ENCODE measurements around the gene GALNT9.
"Not testable (repeated sequence)": the region's sequence is repeated elsewhere in the genome, so short reads cannot be mapped to it uniquely, and the experiment has no call there.

The GALNT9 gene

DNA sequence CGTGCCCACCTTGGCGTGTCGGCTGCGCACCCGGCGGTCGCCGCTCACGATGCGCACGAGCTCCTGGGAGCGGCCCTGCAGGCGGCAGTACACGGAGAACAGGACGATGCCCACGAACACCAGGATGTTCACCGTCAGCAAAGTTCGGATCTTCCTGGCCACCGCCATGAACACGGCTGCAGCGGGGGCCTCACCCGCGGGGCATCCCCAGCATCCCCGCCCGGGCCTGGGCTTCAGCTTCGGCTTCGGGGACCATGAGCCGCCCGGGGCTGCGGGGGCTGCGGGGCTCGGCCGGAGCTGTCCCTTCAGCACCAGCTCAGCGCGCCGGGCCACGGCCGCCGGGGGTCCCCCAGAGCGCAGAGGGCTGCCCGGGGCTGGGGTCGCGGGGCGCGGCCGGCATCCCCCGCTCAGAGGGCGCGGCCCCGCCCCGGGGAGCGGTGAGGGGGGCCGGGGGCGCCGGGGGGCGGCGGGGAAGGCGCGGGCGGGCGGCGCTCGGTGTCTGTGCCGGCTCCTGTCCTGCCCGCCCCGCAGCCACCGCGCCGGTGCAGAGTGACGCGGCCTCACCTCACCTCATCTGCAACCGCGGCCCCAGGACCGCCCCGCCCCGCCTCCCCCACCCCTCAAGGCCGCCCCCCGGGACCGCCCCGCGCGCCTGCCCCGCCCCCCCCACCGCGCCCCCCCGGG, at the start of gene GALNT9:
TSS of gene GALNT9 (minus strand) at position 554 of the 684 bp plus-strand sequence. CDS start at position 168, 386 bp downstream.
- DNase-seq (ENCODE audit: low read depth) = no peak

DNA sequence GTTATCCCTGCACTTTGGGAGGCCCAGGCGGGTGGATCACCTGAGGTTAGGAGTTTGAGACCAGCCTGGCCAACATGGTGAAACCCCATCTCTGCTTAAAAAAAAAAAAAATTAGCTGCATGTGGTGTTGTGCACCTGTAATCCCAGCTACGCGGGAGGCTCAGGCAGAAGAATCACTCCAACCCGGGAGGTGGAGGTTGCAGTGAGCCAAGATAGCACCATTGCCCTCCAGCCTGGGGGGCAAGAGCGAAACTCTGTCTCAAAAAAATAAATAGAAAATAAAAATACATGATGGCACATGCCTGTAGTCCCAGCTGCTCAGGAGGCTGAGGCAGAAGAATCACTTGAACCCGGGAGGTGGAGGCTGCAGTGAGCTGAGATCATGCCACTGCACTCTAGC, 49.7 kb upstream of the GALNT9 start:
- not testable (repeated sequence) for DNase-seq (ENCODE audit: low read depth)

DNA sequence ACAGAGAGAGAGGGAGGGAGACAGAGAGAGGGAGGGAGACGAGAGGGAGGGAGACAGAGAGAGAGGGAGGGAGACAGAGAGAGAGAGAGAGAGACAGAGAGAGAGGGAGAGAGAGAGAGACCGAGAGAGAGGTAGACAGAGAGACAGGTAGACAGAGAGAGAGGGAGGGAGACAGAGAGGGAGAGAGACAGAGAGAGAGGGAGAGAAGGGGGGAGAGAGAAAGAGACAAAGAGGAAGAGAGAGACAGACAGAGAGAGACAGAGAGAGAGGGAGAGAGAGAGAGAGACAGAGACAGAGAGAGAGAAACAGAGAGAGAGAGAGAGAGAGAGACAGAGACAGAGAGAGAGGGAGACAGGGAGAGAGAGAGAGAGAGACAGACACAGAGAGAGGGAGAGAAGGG, 47.8 kb upstream of the GALNT9 start:
- DNase-seq (ENCODE audit: low read depth) = no peak

DNA sequence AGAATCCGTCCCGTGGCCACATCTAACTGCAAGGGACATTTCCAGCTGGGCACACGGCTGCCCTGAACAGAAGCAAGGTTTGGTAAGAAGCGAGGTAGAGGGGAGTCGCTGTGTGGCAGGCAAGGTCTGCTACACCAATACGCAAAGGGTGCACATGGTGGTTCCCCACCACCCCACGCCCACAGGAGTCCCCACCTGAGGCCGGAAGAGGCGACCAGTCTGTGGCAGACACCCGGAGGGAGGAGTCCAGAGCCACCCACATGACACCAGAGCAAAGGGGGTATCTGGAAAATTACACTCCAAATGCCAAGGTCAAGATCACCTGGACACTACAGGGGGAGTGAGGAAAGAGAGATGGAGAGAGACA, 47.1 kb upstream of the GALNT9 start:
- DNase-seq (ENCODE audit: low read depth) = no peak

DNA sequence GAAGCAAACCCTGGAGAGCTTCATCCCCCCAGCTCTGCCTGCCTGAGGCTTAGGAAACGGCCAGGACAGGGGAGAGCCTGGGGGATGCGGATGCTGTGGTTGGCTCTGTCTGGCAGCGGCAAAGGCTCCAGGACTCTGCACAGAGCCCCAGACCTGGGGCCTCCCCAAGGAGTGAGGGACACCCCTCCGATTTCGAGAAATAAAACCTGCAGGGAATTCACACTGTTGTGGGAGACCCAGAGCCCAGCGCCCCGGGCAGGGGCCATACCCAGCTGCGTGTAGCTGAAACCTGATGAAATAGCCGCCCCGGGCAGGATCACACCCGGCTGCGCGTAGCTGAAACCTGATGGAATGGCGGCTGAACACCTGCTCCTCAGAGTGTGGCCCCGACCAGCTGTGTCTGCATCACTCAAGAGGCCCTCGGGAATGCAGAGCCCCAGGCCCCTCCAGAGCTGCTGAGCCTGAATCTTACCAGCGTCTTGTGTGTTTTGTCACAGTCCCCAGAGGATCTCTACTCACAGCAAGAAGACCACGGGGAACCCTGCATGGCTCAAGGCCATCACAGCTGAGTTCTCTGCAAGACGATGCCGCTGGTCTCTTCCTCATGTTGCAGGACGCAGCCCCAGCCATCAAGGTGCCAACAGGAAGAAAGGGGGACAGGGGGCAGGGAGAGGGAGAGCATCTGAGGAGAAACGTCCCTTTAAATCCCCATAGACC, 46.5 kb upstream of the GALNT9 start:
- DNase-seq (ENCODE audit: low read depth) = no peak

DNA sequence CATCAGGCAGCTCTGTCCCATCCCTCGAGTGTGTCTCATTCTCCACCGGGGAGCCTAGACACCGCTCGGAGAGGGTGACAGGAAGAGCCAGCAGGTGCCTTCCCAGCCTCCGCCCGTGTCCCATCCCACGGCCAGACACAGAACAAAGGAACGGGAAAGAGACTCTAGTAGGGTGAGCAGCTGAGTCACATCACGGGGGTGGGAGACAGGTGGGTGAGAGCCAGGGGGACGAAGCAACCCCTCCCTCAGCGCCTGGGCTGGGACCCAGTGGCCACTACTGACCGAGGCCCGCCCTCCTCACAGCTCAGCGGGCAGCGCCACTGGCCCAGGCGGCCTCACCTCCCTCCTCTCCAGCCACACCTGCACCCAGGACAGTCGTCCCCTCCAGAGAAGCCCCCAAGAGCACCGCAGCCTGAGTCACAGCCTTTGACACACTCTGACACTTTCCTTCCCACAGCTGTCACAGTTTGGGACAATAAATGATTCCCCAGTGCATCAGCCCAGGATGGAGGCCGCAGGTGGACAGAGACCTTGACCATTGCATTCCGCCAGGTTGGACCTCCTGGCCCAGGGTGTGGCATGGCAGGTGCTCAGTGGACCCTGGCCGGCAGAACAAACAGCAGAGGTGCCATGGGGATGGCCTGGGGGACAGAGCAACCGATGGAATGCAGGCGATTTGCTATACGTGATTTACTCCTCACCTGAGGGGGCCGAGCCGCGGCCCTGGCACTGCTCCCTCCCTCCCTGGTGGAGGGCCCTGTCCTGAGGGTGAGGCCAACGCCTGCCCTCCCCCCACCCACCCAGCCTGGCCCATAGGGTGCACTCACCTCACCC, 45.4 kb upstream of the GALNT9 start:
- DNase-seq (ENCODE audit: low read depth) = no peak

DNA sequence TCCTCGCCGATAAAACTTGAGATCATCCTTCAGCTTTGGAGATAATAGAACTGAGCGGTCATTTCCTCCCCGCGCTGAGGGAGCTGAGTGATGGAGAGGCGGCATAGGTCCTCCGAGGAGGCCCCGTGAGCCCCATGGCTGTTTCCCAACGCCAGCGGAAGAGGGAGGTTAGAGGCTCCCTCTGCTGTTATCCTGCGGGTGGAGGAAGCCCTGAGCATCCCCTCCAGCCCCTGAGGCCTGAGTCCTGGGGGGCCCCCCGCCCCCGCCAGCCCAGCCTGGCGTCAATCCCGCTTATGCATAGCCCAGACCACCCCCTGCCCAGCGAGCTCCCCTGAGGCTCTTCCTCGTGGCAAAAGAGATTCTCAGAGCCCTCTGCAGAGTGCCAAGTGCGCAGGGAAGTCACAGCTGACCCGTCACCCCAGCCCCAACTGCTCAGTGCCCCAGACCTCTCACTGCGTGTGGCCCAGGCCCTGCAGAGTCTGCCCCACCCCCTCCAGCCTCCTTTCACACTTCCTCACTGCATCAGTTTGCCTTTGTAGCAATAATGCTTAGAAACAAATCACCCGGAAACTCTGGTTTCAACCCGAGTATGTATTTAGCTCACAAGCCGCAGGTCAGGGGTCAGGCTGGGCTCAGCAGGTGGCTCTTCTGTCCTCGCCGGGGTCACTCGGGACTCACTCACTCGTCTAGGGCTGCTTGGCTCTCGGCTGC, 44.7 kb upstream of the GALNT9 start:
- DNase-seq (ENCODE audit: low read depth) = no peak

DNA sequence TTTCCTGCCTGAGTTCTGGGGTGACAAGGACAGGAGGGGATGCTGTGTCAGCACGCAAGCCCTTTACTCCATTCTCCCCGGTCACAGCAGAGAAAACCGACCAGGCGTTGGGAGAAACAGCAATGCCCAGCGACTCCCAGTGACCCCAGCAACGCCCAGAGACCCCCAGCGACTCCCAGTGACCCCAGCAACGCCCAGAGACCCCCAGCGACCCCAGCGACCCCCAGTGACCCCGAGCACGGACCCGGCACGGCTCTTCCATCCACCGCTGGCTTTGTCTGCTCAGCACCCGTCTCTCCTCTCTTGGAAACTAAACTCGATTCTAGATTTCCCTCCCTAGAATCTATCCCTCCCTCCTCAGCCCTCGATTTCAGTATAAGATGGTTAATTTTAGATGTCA, 38.5 kb upstream of the GALNT9 start:
- DNase-seq (ENCODE audit: low read depth) = no peak

DNA sequence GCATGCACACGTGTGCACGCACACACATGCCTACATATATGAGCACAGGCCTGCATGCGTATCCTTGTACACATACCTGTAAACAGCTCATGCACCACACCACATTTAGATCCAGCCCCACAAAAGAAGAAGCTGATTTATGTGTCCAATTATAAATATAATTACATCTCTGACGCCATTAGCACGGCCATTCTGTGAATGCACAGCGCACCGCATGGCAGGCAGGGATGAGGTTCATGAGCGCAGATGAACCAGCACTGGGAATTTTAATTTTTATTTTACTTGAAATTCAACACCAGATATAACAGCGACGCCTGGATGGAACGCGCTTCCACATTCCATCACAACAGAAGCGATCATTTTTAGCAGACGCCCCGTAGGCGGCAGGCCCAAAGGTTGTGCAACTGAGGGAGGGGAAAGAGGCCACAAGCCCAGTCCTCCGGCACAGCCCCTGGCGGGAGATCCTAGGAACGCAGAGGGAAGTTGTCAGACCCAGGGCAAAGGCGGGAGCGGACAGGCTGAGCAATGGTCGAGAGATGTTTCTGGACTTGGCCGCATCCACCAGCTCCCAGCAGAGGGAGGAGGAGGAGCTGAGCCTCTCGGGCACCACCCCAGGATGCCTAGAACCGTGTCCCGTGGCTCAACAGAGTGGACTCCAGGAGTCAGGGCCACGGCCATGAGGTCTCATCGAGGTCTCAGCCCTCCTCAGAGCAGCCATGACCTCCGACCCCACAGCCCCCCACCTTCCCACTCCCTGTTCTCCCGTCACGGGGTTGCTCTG, 37.9 kb upstream of the GALNT9 start:
- no peak for DNase-seq (ENCODE audit: low read depth)

DNA sequence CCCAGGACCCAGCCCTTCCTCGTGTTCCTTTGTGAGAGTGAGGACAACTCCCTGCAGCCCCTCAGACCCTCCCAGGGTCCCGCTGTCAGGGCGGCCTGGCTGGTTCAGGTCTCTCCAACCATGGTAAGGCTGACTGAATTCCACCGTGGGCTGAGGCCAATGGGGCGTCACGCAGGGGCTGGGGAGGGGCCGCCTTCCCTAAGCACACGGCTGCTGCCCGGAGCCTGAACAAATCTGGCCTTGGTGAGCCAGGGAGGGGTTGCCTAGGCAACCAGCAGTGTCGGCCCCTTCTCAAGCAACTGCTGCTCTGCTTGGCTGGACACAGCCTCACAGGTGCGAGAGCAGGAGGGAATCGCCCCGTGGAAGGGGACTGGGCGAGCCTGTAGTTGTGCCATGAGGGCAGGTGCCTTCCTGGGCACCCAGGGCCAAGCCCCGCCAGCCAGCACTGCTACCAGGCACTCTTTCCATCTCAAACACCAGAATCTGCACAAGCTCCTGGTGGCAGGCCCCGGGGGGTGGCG, 37.0 kb upstream of the GALNT9 start:
- DNase-seq (ENCODE audit: low read depth) = no peak

DNA sequence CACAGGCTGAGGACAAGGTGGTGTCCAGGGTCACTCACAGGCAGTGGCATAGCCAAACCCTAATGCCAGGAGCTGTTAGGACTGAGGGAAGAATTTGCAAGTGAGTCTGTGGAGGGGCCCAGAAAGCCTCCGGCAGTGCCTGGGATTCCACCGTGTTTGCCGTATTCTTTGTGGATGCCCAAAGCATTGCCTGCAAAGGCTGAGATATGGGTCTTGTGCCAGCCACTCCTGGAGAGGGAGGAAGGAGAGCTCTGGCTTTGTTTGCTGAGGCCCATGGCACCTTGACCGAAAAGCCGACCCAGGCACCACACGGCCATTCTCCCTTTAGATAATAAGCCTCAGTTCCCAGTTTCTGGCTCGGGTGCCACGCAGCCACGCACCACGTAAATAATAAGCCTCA, 35.8 kb upstream of the GALNT9 start:
- DNase-seq (ENCODE audit: low read depth) = no peak

DNA sequence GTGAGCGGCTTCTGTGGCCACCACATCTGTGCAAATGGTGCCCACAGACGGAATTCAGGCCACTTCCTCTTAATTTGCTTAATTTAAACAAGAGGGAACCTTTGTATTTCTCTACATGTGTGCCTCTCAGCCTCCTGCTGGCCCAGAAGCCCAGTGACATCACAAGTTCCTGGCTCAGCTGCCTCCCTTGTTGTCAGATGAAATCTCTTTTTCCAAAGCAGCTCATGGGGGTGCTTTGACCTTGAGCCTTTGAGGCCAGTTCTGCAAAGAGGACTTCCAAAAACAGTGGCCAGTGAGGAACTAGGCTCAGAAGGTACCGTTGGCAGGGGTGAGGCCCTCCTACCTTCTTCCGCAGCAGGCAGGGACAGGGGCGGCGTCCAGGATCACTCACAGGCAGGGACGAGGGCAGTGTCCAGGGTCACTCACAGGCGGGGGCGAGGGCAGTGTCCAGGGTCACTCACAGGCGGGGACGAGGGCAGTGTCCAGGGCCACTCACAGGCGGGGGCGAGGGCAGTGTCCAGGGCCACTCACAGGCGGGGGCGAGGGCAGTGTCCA, 35.0 kb upstream of the GALNT9 start:
- no peak for DNase-seq (ENCODE audit: low read depth)

DNA sequence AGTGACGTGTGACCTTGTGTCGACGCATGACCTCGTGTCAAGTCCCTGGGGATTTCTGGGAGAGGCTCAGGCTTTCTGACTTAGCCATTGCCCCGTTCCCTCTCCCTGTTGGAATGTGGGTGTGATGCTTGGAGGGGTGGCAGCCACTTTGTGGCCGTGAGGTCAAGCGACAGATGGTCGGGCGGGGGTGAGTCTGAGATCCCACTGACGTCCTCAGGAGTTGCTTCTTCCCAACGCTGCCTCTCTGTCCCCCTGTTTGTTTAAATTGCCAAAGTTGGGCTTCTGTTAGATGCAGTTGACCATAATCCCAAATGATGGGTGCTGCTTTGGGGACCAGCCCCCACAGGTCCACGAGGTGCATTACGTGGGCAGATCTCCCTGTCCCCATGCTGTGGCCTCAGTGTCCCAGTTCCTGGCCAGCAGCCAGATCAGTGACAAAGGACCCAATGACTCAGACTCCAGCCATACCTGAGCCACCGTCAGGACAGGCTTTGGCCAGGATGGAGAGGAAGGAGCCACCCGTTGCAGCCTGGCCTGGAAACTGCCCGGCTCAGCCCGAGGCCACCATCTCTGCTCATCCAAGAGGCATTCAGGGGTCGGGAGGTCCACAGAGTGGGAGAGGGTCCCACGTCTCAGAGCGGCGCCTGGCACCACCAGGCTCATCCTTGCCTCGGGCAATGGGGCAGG, 34.4 kb upstream of the GALNT9 start:
- DNase-seq (ENCODE audit: low read depth) = no peak

DNA sequence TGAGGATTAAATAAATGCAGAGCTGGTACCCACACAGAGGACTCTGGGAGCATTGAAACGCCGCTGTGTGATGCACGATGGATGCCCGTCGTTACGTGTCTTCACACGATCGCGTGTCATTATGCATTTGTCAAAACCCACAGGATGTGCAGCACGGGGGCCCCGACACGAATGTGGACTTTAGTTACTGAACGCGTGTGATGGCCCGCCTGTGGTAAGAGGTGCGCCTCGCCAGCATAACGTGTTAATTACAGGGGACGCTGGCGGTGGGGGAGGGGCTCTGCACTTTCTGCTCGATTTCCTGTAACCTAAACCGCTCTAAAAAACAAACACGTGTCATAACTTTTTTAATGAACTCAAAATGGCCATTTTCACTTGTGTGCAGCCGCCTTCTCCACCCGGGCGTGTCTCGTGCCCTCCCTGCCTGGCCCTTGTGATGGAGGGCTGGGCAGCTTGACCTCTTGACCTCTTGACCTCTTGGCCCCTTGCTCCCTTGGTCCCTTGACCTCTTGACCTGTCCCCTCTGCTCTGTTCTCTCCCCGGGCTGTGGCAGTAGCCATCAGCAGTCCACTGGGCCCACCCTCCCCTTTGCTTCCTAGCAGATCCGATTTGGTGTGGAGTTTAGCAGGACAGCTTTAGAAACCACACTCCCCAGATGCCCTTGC, 33.7 kb upstream of the GALNT9 start:
- no peak for DNase-seq (ENCODE audit: low read depth)

DNA sequence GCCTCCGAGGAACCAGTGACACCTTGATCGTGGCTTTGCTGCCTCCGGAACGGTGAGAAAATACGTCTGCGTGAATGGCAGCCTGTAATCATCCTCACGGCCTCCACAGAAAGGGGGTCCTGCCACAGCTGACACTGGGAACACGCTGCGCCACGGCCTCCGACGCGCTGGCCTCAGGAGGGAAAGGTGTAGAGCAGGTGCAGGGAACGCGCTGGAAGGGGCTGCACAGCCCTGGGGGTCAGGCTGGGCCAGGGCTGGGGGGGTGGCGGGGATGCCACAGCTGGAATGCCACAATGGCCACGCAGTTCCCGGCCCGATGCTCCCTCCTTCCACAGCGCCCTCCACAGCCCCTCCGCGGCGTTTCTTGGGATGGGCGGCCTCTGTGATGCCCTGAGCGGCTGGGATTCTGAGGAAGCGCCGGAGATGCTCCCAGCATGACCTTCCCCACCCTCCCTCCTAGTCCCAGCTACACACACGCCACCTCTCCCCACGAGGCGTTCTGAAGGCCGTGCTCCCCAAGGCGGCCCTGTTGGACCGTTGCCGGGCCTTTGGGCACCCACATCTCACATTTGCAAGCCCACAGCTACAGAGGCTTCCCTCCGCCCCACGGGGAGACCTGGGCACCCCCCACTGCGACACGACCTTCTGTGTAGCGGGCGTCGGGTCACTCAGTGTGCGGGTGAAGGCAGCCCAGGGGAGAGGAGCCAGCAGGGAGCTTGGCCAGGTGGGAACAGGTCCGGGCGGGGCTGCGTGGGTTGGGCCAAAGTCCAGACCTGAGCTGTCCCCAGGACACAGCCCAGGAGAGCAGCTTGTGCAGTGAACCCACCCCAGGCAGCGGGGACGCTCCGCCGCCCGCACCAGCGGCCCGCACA, 31.8 kb upstream of the GALNT9 start:
- no peak for DNase-seq (ENCODE audit: low read depth)

DNA sequence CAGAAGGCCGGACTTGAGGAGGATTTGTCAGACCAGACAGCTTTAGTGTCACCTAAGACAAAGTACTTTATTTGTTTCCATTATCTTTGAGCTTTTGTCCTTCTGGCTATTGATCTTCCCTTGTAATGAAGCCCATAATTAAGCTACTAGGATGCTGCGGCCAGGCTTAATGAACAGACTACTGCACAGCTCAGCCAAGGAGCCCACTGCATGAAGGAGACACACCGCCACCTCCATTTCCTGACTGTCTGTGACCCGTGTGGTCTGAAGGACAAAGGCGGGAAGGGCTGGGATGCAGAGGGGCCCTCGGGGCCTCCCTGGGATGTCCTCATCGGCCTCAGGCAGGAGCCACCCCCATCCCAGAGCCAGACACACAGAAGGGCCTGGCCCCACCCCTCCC, 31.0 kb upstream of the GALNT9 start:
- DNase-seq (ENCODE audit: low read depth) = no peak

DNA sequence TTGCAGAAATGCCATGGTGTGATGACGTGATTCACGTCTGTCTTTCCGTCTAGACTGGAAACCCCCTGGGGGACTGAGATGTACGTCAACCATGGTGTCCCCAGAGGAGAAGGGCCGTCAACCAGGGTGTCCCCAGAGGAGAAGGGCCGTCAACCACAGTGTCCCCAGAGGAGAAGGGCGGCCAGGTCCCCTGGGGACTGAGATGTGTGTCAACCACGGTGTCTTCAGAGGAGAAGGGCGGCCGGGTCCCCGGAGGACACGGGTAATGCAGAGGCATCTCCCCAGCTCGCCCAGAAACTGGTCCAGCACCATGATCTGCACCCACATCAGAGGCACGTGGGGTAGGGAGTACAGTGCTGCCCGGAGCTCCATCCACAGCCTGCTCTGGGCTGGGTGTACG, 30.6 kb upstream of the GALNT9 start:
- DNase-seq (ENCODE audit: low read depth) = no peak

DNA sequence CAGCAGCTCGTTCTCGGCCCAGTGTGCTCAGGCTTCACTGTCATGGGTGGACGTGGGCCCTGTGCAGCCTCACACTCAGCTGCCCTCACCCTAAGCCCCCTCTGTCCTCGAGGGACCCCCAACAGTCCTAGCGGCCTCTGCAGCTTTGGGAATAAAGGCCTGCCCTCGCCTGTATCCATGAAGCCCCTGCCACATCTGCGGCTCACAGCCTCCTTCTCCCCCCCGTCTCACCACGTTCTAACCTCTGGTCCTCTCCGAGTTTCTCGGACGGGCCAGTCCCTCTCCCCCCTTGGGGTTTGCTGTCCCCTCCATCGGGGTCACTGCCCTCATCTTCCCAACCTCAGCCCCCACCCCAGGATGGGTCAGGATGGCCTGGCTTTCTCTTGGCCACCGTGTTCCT, 30.2 kb upstream of the GALNT9 start:
- no peak for DNase-seq (ENCODE audit: low read depth)
